Muscle layer of duodenum (tissue), 2 donors: ENCODE results near the gene KCNAB2.

Experiments
- H3K27ac ChIP-seq: one replicate; pipeline ENCODE4 v1.7.0; 2013; ENCODE audit warnings: mild to moderate bottlenecking, low read length
- H3K27me3 ChIP-seq: one replicate; pipeline ENCODE4 v1.7.0; 2013; ENCODE audit warnings: low read depth, mild to moderate bottlenecking, control low read depth, low read length
- H3K36me3 ChIP-seq, 2 donors: one replicate each; pipeline ENCODE4 v1.7.0; 2013; ENCODE audit warnings: low read length in 2 of 2, control low read depth in 1 of 2, mild to moderate bottlenecking in 1 of 2; ENCODE audit not compliant: insufficient read depth in 2 of 2, control insufficient read depth in 1 of 2
- H3K4me1 ChIP-seq, 2 donors: one replicate each; pipeline ENCODE4 v1.7.0; 2013; ENCODE audit warnings: low read length in 2 of 2, mild to moderate bottlenecking in 2 of 2, control low read depth in 1 of 2, moderate library complexity in 1 of 2; ENCODE audit not compliant: insufficient read depth in 2 of 2, control insufficient read depth in 1 of 2
- H3K4me3 ChIP-seq, 2 donors: one replicate each; pipeline ENCODE4 v1.7.0; 2013; ENCODE audit warnings: low read length in 2 of 2, low read depth in 1 of 2, mild to moderate bottlenecking in 1 of 2
- H3K9me3 ChIP-seq, 2 donors: one replicate each; pipeline ENCODE4 v1.7.0; 2013; ENCODE audit warnings: low read length in 2 of 2, control low read depth in 1 of 2, mild to moderate bottlenecking in 1 of 2; ENCODE audit not compliant: control insufficient read depth in 1 of 2
- donor health status: healthy.

Gene KCNAB2

GRCh38 chr1:6086358-6086757 lies 40.7 kb downstream of the KCNAB2 start:
- no peaks in the 10 kb centered on the region for H3K9me3 ChIP-seq
- no peak overlapping the region for H3K27ac ChIP-seq
- no peaks in the 10 kb centered on the region for H3K36me3 ChIP-seq
- H3K4me1 ChIP-seq, result peaks cover 0 to 28% of the 10 kb centered on the region in 2 donors
- no peak overlapping the region for H3K4me3 ChIP-seq
- no peaks in the 10 kb centered on the region for H3K27me3 ChIP-seq

- Histone ChIP-seq H3K27ac (no peak overlapping the region), H3K27me3 (no peaks in the 10 kb centered on the region), H3K9me3 (no peaks in the 10 kb centered on the region), H3K36me3 (no peaks in the 10 kb centered on the region), H3K4me1 (peaks cover 0 to 22% of the 10 kb centered on the region in 2 donors), H3K4me3 (no peak overlapping the region)
Observed at GRCh38 chr1:6086762-6087376, 41.2 kb downstream of the KCNAB2 start.

GRCh38 chr1:6087377-6087772 lies 41.7 kb downstream of the KCNAB2 start:
- H3K27ac ChIP-seq, result no peak overlapping the region
- no peaks in the 10 kb centered on the region for H3K36me3 ChIP-seq
- H3K9me3 ChIP-seq, result no peaks in the 10 kb centered on the region
- H3K27me3 ChIP-seq, result no peaks in the 10 kb centered on the region
- H3K4me1 ChIP-seq, result peaks cover 0 to 20% of the 10 kb centered on the region in 2 donors
- H3K4me3 ChIP-seq, result no peak overlapping the region

- no peaks in the 10 kb centered on the region for H3K9me3 ChIP-seq
- no peaks in the 10 kb centered on the region for H3K27me3 ChIP-seq
- peaks cover 0 to 14% of the 10 kb centered on the region in 2 donors for H3K4me1 ChIP-seq
- no peak overlapping the region for H3K4me3 ChIP-seq
- no peak overlapping the region for H3K27ac ChIP-seq
- no peaks in the 10 kb centered on the region for H3K36me3 ChIP-seq
Observed at GRCh38 chr1:6087958-6088357, 42.3 kb downstream of the KCNAB2 start.

- Histone ChIP-seq H3K27ac (no peak overlapping the region), H3K4me3 (no peak overlapping the region), H3K27me3 (no peaks in the 10 kb centered on the region), H3K4me1 (peaks cover 0 to 4% of the 10 kb centered on the region in 2 donors), H3K36me3 (no peaks in the 10 kb centered on the region), H3K9me3 (no peaks in the 10 kb centered on the region)
Observed at GRCh38 chr1:6088956-6089355, 43.3 kb downstream of the KCNAB2 start.

- no peak overlapping the region for H3K4me3 ChIP-seq
- no peaks in the 10 kb centered on the region for H3K27me3 ChIP-seq
- H3K4me1 ChIP-seq, result no peaks in the 10 kb centered on the region
- no peaks in the 10 kb centered on the region for H3K36me3 ChIP-seq
- H3K9me3 ChIP-seq, result no peaks in the 10 kb centered on the region
- H3K27ac ChIP-seq, result no peak overlapping the region
Observed at GRCh38 chr1:6090288-6090687, 44.6 kb downstream of the KCNAB2 start.

GRCh38 chr1:6090996-6091822 lies 45.5 kb downstream of the KCNAB2 start:
- no peak overlapping the region for H3K27ac ChIP-seq
- H3K4me3 ChIP-seq, result no peak overlapping the region
- no peaks in the 10 kb centered on the region for H3K36me3 ChIP-seq
- no peaks in the 10 kb centered on the region for H3K27me3 ChIP-seq
- no peaks in the 10 kb centered on the region for H3K9me3 ChIP-seq
- no peaks in the 10 kb centered on the region for H3K4me1 ChIP-seq

GRCh38 chr1:6091823-6092109 lies 46.1 kb downstream of the KCNAB2 start:
- no peak overlapping the region for H3K4me3 ChIP-seq
- no peaks in the 10 kb centered on the region for H3K4me1 ChIP-seq
- no peaks in the 10 kb centered on the region for H3K36me3 ChIP-seq

GRCh38 chr1:6092211-6092610 lies 46.5 kb downstream of the KCNAB2 start:
- no peaks in the 10 kb centered on the region for H3K9me3 ChIP-seq
- no peaks in the 10 kb centered on the region for H3K4me1 ChIP-seq
- no peak overlapping the region for H3K4me3 ChIP-seq
- H3K27me3 ChIP-seq, result no peaks in the 10 kb centered on the region
- H3K36me3 ChIP-seq, result no peaks in the 10 kb centered on the region
- H3K27ac ChIP-seq, result no peak overlapping the region

More at GRCh38 chr1:6091823-6092109, 46.1 kb downstream of the KCNAB2 start:
- H3K9me3 ChIP-seq, result no peaks in the 10 kb centered on the region
- H3K27me3 ChIP-seq, result no peaks in the 10 kb centered on the region
- H3K27ac ChIP-seq, result no peak overlapping the region

GRCh38 chr1:6093071-6093470 lies 47.4 kb downstream of the KCNAB2 start:
- no peaks in the 10 kb centered on the region for H3K27me3 ChIP-seq
- H3K27ac ChIP-seq, result no peak overlapping the region
- no peak overlapping the region for H3K4me3 ChIP-seq
- no peaks in the 10 kb centered on the region for H3K4me1 ChIP-seq
- no peaks in the 10 kb centered on the region for H3K9me3 ChIP-seq
- no peaks in the 10 kb centered on the region for H3K36me3 ChIP-seq

GRCh38 chr1:6093611-6094010 lies 47.9 kb downstream of the KCNAB2 start:
- Histone ChIP-seq H3K27me3 (no peaks in the 10 kb centered on the region), H3K4me1 (no peaks in the 10 kb centered on the region), H3K36me3 (peaks cover 0 to 4% of the 10 kb centered on the region in 2 donors), H3K4me3 (no peak overlapping the region), H3K27ac (no peak overlapping the region), H3K9me3 (no peaks in the 10 kb centered on the region)

- Histone ChIP-seq H3K4me3 (no peak overlapping the region), H3K27ac (no peak overlapping the region), H3K27me3 (no peaks in the 10 kb centered on the region), H3K36me3 (peaks cover 0 to 8% of the 10 kb centered on the region in 2 donors), H3K9me3 (no peaks in the 10 kb centered on the region), H3K4me1 (no peaks in the 10 kb centered on the region)
Observed at GRCh38 chr1:6094246-6094645, 48.6 kb downstream of the KCNAB2 start.
